ENCODE results near the gene SNCG. TPM values are rescaled to one million over a fixed set of nuclear protein-coding genes. Genes with fewer than 3 reads are reported as not detected.
"Not testable (repeated sequence)": the region's sequence is repeated elsewhere in the genome, so short reads cannot be mapped to it uniquely, and the experiment has no call there.

The SNCG gene
- total RNA-seq, 1 experiment from 2014 or later, result 7.2 TPM

- Mint-ChIP-seq H3K27me3 (ENCODE audit: unreplicated experiment) (peaks cover 11% of the 10 kb centered on the region), H3K9me3 (ENCODE audit: low read depth, unreplicated experiment) (no peaks in the 10 kb centered on the region), H3K36me3 (ENCODE audit: insufficient read depth, unreplicated experiment) (no peaks in the 10 kb centered on the region), H3K4me1 (ENCODE audit: low read depth, unreplicated experiment) (no peaks in the 10 kb centered on the region), H3K27ac (ENCODE audit: unreplicated experiment) (no peak overlapping the region), H3K4me3 (ENCODE audit: low read depth, unreplicated experiment) (no peak overlapping the region)
- CTCF ChIA-PET, result interaction anchor here (0.6 kb wide), 1 partner anchor 94 kb away, joined by 3 read pairs; no protein-coding TSS in a partner anchor
- no TSS peak for BruUV-seq (replicated peaks)
- DNase-seq, result no peak
- intact Hi-C loops (cut with micrococcal nuclease; ENCODE audit: unreplicated experiment), result no loop called here
- no peak for TF ChIP-seq CTCF (IDR thresholded peaks at IDR 0.05; ENCODE audit: unreplicated experiment)
Observed at GRCh38 chr10:86951184-86951761, 7.1 kb upstream of the SNCG start.

GRCh38 chr10:86952106-86952505 lies 6.3 kb upstream of the SNCG start:
- no TSS peak for BruUV-seq (replicated peaks)
- DNase-seq, result no peak
- Mint-ChIP-seq H3K4me3 (ENCODE audit: low read depth, unreplicated experiment) (no peak overlapping the region), H3K9me3 (ENCODE audit: low read depth, unreplicated experiment) (no peaks in the 10 kb centered on the region), H3K27me3 (ENCODE audit: unreplicated experiment) (peaks cover 2% of the 10 kb centered on the region), H3K4me1 (ENCODE audit: low read depth, unreplicated experiment) (no peaks in the 10 kb centered on the region), H3K27ac (ENCODE audit: unreplicated experiment) (no peak overlapping the region), H3K36me3 (ENCODE audit: insufficient read depth, unreplicated experiment) (no peaks in the 10 kb centered on the region)
- CTCF ChIA-PET, result no interaction called here
- intact Hi-C loops (cut with micrococcal nuclease; ENCODE audit: unreplicated experiment), result no loop called here
- TF ChIP-seq CTCF (IDR thresholded peaks at IDR 0.05; ENCODE audit: unreplicated experiment), result no peak

GRCh38 chr10:86952697-86953096 lies 5.7 kb upstream of the SNCG start:
- not testable (repeated sequence) for BruUV-seq (replicated peaks)

GRCh38 chr10:86953747-86954680 lies 4.4 kb upstream of the SNCG start:
- Mint-ChIP-seq H3K4me3 (ENCODE audit: low read depth, unreplicated experiment) (no peak overlapping the region), H3K36me3 (ENCODE audit: insufficient read depth, unreplicated experiment) (peaks cover under 1% of the 10 kb centered on the region), H3K9me3 (ENCODE audit: low read depth, unreplicated experiment) (no peaks in the 10 kb centered on the region), H3K27ac (ENCODE audit: unreplicated experiment) (no peak overlapping the region), H3K4me1 (ENCODE audit: low read depth, unreplicated experiment) (peaks cover 9% of the 10 kb centered on the region), H3K27me3 (ENCODE audit: unreplicated experiment) (no peaks in the 10 kb centered on the region)
- intact Hi-C loops (cut with micrococcal nuclease; ENCODE audit: unreplicated experiment), result no loop called here
- BruUV-seq (replicated peaks), result no TSS peak
- no peak for TF ChIP-seq CTCF (IDR thresholded peaks at IDR 0.05; ENCODE audit: unreplicated experiment)
- CTCF ChIA-PET, result interaction anchor here (0.6 to 1.3 kb wide), 3 partner anchors 15 to 26 kb away, joined by 3 to 6 read pairs (median 5); no protein-coding TSS in a partner anchor
- no peak for DNase-seq

More at GRCh38 chr10:86952697-86953096, 5.7 kb upstream of the SNCG start:
- H3K36me3 Mint-ChIP-seq (ENCODE audit: insufficient read depth, unreplicated experiment); intact Hi-C loops (cut with micrococcal nuclease; ENCODE audit: unreplicated experiment); H3K4me1 Mint-ChIP-seq (ENCODE audit: low read depth, unreplicated experiment); H3K9me3 Mint-ChIP-seq (ENCODE audit: low read depth, unreplicated experiment); H3K27me3 Mint-ChIP-seq (ENCODE audit: unreplicated experiment); H3K4me3 Mint-ChIP-seq (ENCODE audit: low read depth, unreplicated experiment); H3K27ac Mint-ChIP-seq (ENCODE audit: unreplicated experiment); DNase-seq; CTCF ChIA-PET: not testable (repeated sequence)
